C4-2B (cell line): ENCODE data around the gene PTPRN2.

Source experiments
- ZFX ChIP-seq: fragments of 450-650 bp; IDR thresholded peaks from 2 replicates; pipeline ENCODE4 v1.6.1; 2017
- TF ChIP-seq, protein P1 (sequence below): fragments of 450-650 bp; conservative IDR thresholded peaks from 2 replicates; pipeline ENCODE4 v1.5.1; 2017; ENCODE audit warnings: mild to moderate bottlenecking

DNA sequence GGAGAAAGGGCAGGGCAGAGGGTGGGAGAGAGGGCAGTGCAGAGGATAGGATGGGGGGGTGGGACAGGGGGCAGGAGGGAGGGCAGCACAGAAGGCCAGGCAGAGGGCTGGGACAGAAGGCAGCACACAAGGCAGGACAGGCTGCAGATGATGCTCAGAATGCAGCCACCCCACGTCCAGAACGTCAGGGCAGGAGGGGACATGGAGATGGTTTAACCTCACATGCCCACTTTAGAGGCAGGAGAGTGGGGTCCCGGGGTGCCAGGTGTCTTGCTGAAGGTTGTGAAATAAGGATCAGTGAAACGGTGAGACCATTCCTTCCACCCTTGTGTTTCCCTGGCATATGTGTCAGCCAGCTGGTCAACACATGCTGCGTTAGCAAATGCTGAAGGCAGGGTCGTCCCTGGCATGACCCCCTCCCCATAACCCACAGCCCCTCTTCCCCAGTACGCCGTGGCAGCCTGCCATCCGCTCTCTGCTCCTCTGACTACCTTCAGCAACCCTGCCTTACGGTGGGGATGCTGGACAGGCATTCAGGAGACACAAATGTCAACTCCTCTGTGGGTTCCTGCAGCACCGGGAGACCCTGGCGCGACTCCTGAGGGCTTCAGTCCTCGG is 658.7 kb downstream of the PTPRN2 start:
- TF ChIP-seq ZFX: no peak
- TF ChIP-seq, protein P1, sequence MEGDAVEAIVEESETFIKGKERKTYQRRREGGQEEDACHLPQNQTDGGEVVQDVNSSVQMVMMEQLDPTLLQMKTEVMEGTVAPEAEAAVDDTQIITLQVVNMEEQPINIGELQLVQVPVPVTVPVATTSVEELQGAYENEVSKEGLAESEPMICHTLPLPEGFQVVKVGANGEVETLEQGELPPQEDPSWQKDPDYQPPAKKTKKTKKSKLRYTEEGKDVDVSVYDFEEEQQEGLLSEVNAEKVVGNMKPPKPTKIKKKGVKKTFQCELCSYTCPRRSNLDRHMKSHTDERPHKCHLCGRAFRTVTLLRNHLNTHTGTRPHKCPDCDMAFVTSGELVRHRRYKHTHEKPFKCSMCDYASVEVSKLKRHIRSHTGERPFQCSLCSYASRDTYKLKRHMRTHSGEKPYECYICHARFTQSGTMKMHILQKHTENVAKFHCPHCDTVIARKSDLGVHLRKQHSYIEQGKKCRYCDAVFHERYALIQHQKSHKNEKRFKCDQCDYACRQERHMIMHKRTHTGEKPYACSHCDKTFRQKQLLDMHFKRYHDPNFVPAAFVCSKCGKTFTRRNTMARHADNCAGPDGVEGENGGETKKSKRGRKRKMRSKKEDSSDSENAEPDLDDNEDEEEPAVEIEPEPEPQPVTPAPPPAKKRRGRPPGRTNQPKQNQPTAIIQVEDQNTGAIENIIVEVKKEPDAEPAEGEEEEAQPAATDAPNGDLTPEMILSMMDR: no peak
